ENCODE data around the gene HLA-DOA. TPM values are rescaled to one million over a fixed set of nuclear protein-coding genes. Genes with fewer than 3 reads are reported as not detected.
A peak's percentile ranks its signal among the peaks of the same experiment; 100 is the strongest.

The HLA-DOA gene
- polyA plus RNA-seq, 1 donor: 7.5 TPM

- H3K36me3 ChIP-seq (ENCODE audit: control insufficient read depth, insufficient read depth, low read length): no peaks in the 10 kb centered on the region
- H3K27me3 ChIP-seq (ENCODE audit: control insufficient read depth, insufficient read depth, low read length): peaks cover 18% of the 10 kb centered on the region
- no peak for DNase-seq
- no CpG with 5 or more reads among the region's 2 CpGs for WGBS (ENCODE audit: insufficient coverage, low lambda C conversion rate)
- no peak overlapping the region for H3K27ac ChIP-seq (ENCODE audit: low read length)
- H3K4me1 ChIP-seq (ENCODE audit: control insufficient read depth, insufficient read depth, low read length): no peaks in the 10 kb centered on the region
- H3K4me3 ChIP-seq (ENCODE audit: low read length): no peak overlapping the region
- H3K9me3 ChIP-seq (ENCODE audit: control insufficient read depth, low read depth, low read length): no peaks in the 10 kb centered on the region
These were observed 13.9 kb downstream of the HLA-DOA start for GRCh38 chr6:32995448-32995847.

GRCh38 chr6:32993363-32993973, 15.9 kb downstream of the HLA-DOA start:
- 95% methylated on average over 4 of the region's 9 CpGs for WGBS (ENCODE audit: insufficient coverage, low lambda C conversion rate)
- Histone ChIP-seq H3K27me3 (ENCODE audit: control insufficient read depth, insufficient read depth, low read length) (peaks cover 11% of the 10 kb centered on the region), H3K36me3 (ENCODE audit: control insufficient read depth, insufficient read depth, low read length) (no peaks in the 10 kb centered on the region), H3K27ac (ENCODE audit: low read length) (no peak overlapping the region), H3K4me1 (ENCODE audit: control insufficient read depth, insufficient read depth, low read length) (no peaks in the 10 kb centered on the region), H3K4me3 (ENCODE audit: low read length) (no peak overlapping the region), H3K9me3 (ENCODE audit: control insufficient read depth, low read depth, low read length) (no peaks in the 10 kb centered on the region)
- DNase-seq: no peak

- WGBS (ENCODE audit: insufficient coverage, low lambda C conversion rate): no CpG with 5 or more reads among the region's 4 CpGs
- Histone ChIP-seq H3K36me3 (ENCODE audit: control insufficient read depth, insufficient read depth, low read length) (no peaks in the 10 kb centered on the region), H3K27me3 (ENCODE audit: control insufficient read depth, insufficient read depth, low read length) (peaks cover 6% of the 10 kb centered on the region), H3K9me3 (ENCODE audit: control insufficient read depth, low read depth, low read length) (no peaks in the 10 kb centered on the region), H3K4me3 (ENCODE audit: low read length) (no peak overlapping the region), H3K27ac (ENCODE audit: low read length) (no peak overlapping the region), H3K4me1 (ENCODE audit: control insufficient read depth, insufficient read depth, low read length) (no peaks in the 10 kb centered on the region)
- no peak for DNase-seq
These were observed 17.4 kb downstream of the HLA-DOA start for GRCh38 chr6:32991972-32992371.

GRCh38 chr6:32989368-32989767, 20.0 kb downstream of the HLA-DOA start:
- H3K9me3 ChIP-seq (ENCODE audit: control insufficient read depth, low read depth, low read length): no peaks in the 10 kb centered on the region
- no peak for DNase-seq
- H3K36me3 ChIP-seq (ENCODE audit: control insufficient read depth, insufficient read depth, low read length): no peaks in the 10 kb centered on the region
- no peak overlapping the region for H3K27ac ChIP-seq (ENCODE audit: low read length)
- no peak overlapping the region for H3K4me3 ChIP-seq (ENCODE audit: low read length)
- WGBS (ENCODE audit: insufficient coverage, low lambda C conversion rate): 100% methylated on average over 1 of the region's 1 CpG
- no peaks in the 10 kb centered on the region for H3K4me1 ChIP-seq (ENCODE audit: control insufficient read depth, insufficient read depth, low read length)
- H3K27me3 ChIP-seq (ENCODE audit: control insufficient read depth, insufficient read depth, low read length): peaks cover 3% of the 10 kb centered on the region

DNA sequence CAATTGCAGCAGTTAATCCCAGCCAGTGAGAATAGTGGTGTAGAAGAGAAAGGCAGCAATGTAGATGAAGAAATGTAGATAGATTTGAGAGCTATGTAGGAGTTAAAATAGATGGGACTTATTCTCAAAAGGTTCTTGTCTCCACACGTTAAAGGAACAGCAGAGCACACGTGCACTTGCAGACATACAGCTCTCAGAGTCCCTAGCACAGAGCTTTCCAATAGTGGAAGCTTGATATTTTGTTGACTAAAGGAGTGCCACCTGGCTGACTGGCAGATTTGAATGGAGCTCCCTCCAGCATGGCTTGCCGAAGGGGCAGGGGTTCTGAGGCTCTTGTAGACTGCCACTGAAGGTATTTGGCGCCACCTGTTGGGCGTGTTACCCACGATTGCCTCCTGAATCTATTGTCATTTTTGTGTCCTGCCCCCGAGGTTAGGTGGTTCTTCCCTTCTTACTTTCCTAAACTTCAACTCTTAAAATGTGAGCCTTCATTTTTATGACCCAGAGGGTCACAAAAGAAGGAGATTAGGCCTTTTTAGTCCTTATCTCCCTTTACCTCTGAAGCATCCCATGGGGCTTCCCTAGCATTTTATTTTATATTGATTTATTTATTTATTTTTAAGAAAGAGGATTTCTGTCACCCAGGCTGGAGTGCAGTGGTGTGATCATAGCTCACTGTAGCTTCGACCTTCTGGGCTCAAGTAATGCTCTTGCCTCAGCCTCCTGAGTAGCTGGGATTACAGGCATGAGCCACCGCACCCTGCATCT, 24.6 kb downstream of the HLA-DOA start:
- peaks cover 24% of the 10 kb centered on the region for H3K36me3 ChIP-seq (ENCODE audit: control insufficient read depth, insufficient read depth, low read length)
- H3K4me1 ChIP-seq (ENCODE audit: control insufficient read depth, insufficient read depth, low read length): peaks cover 26% of the 10 kb centered on the region
- no peak overlapping the region for H3K4me3 ChIP-seq (ENCODE audit: low read length)
- no peaks in the 10 kb centered on the region for H3K27me3 ChIP-seq (ENCODE audit: control insufficient read depth, insufficient read depth, low read length)
- H3K9me3 ChIP-seq (ENCODE audit: control insufficient read depth, low read depth, low read length): no peaks in the 10 kb centered on the region
- WGBS (ENCODE audit: insufficient coverage, low lambda C conversion rate): 100% methylated on average over 1 of the region's 9 CpGs
- H3K27ac ChIP-seq (ENCODE audit: low read length): no peak overlapping the region
- peak; percentile 80 to 81 for DNase-seq

DNA sequence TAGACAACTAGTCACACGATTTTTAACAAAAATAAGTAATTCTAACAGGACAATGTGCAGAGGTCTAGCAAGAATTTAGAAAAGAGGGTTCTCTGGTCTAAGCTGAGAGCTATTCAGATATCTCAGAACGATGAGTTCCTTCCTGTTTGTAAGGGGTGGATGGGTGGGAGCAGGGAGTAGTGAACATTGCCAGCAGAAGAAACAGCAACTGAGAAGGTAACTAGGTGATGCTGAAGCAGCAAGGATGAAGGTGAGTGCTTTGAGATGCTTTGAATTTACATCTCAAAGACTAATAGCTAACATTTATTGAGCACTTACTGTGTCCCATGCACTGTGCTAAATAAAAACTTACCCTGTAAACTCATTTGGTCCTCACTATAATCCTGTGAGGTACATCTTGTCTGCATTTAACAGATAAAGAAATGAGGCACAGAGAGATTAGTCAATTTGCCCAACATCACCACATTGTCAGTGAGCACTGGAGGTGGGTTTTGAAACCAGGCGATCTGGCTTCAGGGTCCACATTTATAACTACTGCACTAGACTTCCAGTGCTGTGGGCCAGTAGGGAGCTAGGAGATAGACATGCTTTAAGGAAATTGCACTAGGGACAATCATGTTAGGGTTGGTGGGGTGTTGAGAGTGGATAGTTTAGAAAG, 25.3 kb downstream of the HLA-DOA start:
- Histone ChIP-seq H3K36me3 (ENCODE audit: control insufficient read depth, insufficient read depth, low read length) (peaks cover 32% of the 10 kb centered on the region), H3K4me1 (ENCODE audit: control insufficient read depth, insufficient read depth, low read length) (peaks cover 26% of the 10 kb centered on the region), H3K27ac (ENCODE audit: low read length) (no peak overlapping the region), H3K9me3 (ENCODE audit: control insufficient read depth, low read depth, low read length) (no peaks in the 10 kb centered on the region), H3K27me3 (ENCODE audit: control insufficient read depth, insufficient read depth, low read length) (no peaks in the 10 kb centered on the region), H3K4me3 (ENCODE audit: low read length) (no peak overlapping the region)
- DNase-seq: no peak
- 60% methylated on average over 1 of the region's 3 CpGs for WGBS (ENCODE audit: insufficient coverage, low lambda C conversion rate)

DNA sequence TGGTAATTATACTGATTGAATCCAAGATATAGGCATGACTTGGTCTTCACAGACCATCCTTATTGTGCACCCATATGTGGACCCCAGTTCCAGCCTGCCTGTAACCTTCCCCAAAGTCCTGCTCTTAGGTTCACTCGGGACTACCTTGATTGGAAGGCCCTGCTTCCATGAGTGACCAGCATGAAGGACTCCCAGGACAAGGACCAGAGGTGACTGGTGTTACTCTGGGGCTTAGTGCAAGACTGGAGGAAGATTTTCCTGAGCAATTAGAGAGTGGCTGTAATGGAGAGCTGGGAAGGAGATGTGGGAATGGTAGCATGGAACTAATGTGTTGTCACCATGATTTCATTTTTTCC, 25.9 kb downstream of the HLA-DOA start:
- Histone ChIP-seq H3K27me3 (ENCODE audit: control insufficient read depth, insufficient read depth, low read length) (no peaks in the 10 kb centered on the region), H3K36me3 (ENCODE audit: control insufficient read depth, insufficient read depth, low read length) (peaks cover 37% of the 10 kb centered on the region), H3K9me3 (ENCODE audit: control insufficient read depth, low read depth, low read length) (no peaks in the 10 kb centered on the region), H3K4me1 (ENCODE audit: control insufficient read depth, insufficient read depth, low read length) (peaks cover 29% of the 10 kb centered on the region), H3K27ac (ENCODE audit: low read length) (no peak overlapping the region), H3K4me3 (ENCODE audit: low read length) (no peak overlapping the region)
- WGBS (ENCODE audit: insufficient coverage, low lambda C conversion rate): no CpG with 5 or more reads among the region's 1 CpG
- DNase-seq: no peak

DNA sequence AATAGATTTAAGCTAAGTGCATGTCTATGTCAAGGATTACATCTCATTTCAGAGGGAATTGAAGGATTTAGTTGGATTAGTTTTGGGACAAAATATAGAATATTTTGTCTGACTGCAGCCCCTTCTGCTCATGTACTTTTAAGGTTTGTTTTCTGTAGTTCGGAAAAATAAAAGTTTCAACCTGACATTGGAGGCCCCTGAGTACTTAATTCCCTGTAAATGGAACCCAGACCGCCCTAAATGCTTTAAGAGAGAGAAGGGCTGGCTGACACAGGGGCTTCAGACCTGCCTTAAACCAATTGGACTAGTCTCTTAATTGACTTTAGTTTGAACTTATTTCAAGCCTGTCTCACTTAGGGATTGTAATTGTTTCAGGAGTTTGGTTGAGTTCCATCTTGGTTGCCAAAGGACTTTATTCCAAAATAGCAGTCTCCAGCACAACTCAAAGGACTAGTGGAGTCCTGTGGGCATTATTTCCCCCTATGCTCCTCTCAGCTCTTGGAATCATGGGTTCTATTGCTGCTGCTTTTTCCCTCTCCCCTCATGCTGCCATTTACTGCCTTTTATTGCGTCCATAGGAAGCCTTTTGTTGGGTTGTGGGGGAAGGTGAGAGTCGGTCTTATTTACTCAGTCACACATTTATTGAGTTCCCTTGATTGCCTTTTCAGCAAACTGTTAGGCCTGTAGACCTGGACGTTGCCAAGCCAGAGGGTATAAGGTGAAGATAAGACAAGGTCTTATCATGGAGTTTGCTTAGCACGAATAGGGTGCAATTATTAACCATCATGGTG, 26.5 kb downstream of the HLA-DOA start:
- H3K27me3 ChIP-seq (ENCODE audit: control insufficient read depth, insufficient read depth, low read length): no peaks in the 10 kb centered on the region
- no peak overlapping the region for H3K4me3 ChIP-seq (ENCODE audit: low read length)
- DNase-seq: peak; percentile 66 to 81
- no peaks in the 10 kb centered on the region for H3K9me3 ChIP-seq (ENCODE audit: control insufficient read depth, low read depth, low read length)
- H3K27ac ChIP-seq (ENCODE audit: low read length): peak overlapping the region; percentile 47
- H3K36me3 ChIP-seq (ENCODE audit: control insufficient read depth, insufficient read depth, low read length): peaks cover 43% of the 10 kb centered on the region
- peaks cover 34% of the 10 kb centered on the region for H3K4me1 ChIP-seq (ENCODE audit: control insufficient read depth, insufficient read depth, low read length)
- 20% methylated on average over 1 of the region's 6 CpGs for WGBS (ENCODE audit: insufficient coverage, low lambda C conversion rate)

- Histone ChIP-seq H3K9me3 (ENCODE audit: control insufficient read depth, low read depth, low read length) (no peaks in the 10 kb centered on the region), H3K4me1 (ENCODE audit: control insufficient read depth, insufficient read depth, low read length) (peaks cover 41% of the 10 kb centered on the region), H3K36me3 (ENCODE audit: control insufficient read depth, insufficient read depth, low read length) (peaks cover 50% of the 10 kb centered on the region), H3K27ac (ENCODE audit: low read length) (no peak overlapping the region), H3K27me3 (ENCODE audit: control insufficient read depth, insufficient read depth, low read length) (no peaks in the 10 kb centered on the region), H3K4me3 (ENCODE audit: low read length) (no peak overlapping the region)
- 63% methylated on average over 5 of the region's 8 CpGs for WGBS (ENCODE audit: insufficient coverage, low lambda C conversion rate)
- no peak for DNase-seq
These were observed 27.2 kb downstream of the HLA-DOA start for GRCh38 chr6:32982084-32982701.

Data from large intestine (tissue), 3 donors.